ENCODE measurements around the gene CFAP20.

The CFAP20 gene

GRCh38 chr16:58129097-58129936 lies at the start of gene CFAP20:
CFAP20 (minus strand) TSS chr16:58129381; CDS start chr16:58129115, 266 bp downstream.
- Histone ChIP-seq H3K9me2 (replicated peaks; ENCODE audit: insufficient read depth, low read length) (no peaks in the 10 kb centered on the region), H3F3A (ENCODE audit: insufficient read depth) (peaks cover 18% of the 10 kb centered on the region), H3K79me2 (ENCODE audit: insufficient read depth, low read length) (peaks cover 45% of the 10 kb centered on the region), H3K27me3 (ENCODE audit: low read length) (no peaks in the 10 kb centered on the region), H3K9me3 (ENCODE audit: insufficient read depth, low read length) (no peaks in the 10 kb centered on the region), H3K4me2 (ENCODE audit: low read depth, low read length, poor library complexity, severe bottlenecking) (peak within 1 kb of the TSS; percentile 89), H3K4me3 (ENCODE audit: insufficient read depth, low read length, poor library complexity, severe bottlenecking) (peak within 1 kb of the TSS; percentile 87), H4K20me1 (ENCODE audit: low read depth, low read length) (peaks cover 16% of the 10 kb centered on the region; the same call in 1 of the 2 replicates), H3K9ac (ENCODE audit: low read length) (peak within 1 kb of the TSS; percentile 94), H3K27ac (ENCODE audit: low read depth, low read length) (peak within 1 kb of the TSS; percentile 80), H3K36me3 (ENCODE audit: low read length) (no peaks in the 10 kb centered on the region), H2AFZ (ENCODE audit: low read depth, low read length, severe bottlenecking) (peak within 1 kb of the TSS; percentile 44)
- no peak for TF ChIP-seq CTCF (IDR thresholded peaks at IDR 0.05; ENCODE audit: insufficient read depth, low read length, poor library complexity, severe bottlenecking)
- no peak for TF ChIP-seq EZH2phosphoT487 (conservative IDR thresholded peaks at IDR 0.05; ENCODE audit: low read length)

GRCh38 chr16:58177353-58177710 lies 48.2 kb upstream of the CFAP20 start:
- TF ChIP-seq CTCF (IDR thresholded peaks at IDR 0.05; ENCODE audit: insufficient read depth, low read length, poor library complexity, severe bottlenecking) (no peak), EZH2phosphoT487 (conservative IDR thresholded peaks at IDR 0.05; ENCODE audit: low read length) (no peak)
- H3K27me3 ChIP-seq (ENCODE audit: low read length): no peaks in the 10 kb centered on the region
- H3K4me2 ChIP-seq (ENCODE audit: low read depth, low read length, poor library complexity, severe bottlenecking): no peak overlapping the region
- no peaks in the 10 kb centered on the region for H3K9me2 ChIP-seq (replicated peaks; ENCODE audit: insufficient read depth, low read length)
- H2AFZ ChIP-seq (ENCODE audit: low read depth, low read length, severe bottlenecking): no peak overlapping the region
- H3K9me3 ChIP-seq (ENCODE audit: insufficient read depth, low read length): no peaks in the 10 kb centered on the region
- H3K79me2 ChIP-seq (ENCODE audit: insufficient read depth, low read length): peaks cover 14% of the 10 kb centered on the region
- H3K27ac ChIP-seq (ENCODE audit: low read depth, low read length): no peak overlapping the region
- H4K20me1 ChIP-seq (ENCODE audit: low read depth, low read length): 0 out of 2 replicates have a peak, but pooled peaks cover 4% of the 10 kb centered on the region
- no peak overlapping the region for H3K9ac ChIP-seq (ENCODE audit: low read length)
- peaks cover 8% of the 10 kb centered on the region; the same call in 1 of the 2 replicates for H3K36me3 ChIP-seq (ENCODE audit: low read length)
- H3K4me3 ChIP-seq (ENCODE audit: insufficient read depth, low read length, poor library complexity, severe bottlenecking): no peak overlapping the region
- no peaks in the 10 kb centered on the region for H3F3A ChIP-seq (ENCODE audit: insufficient read depth)

GRCh38 chr16:58176608-58177352 lies 47.6 kb upstream of the CFAP20 start:
- H3K36me3 ChIP-seq (ENCODE audit: low read length): peaks cover 8% of the 10 kb centered on the region; the same call in 1 of the 2 replicates
- no peak overlapping the region for H2AFZ ChIP-seq (ENCODE audit: low read depth, low read length, severe bottlenecking)
- TF ChIP-seq EZH2phosphoT487 (conservative IDR thresholded peaks at IDR 0.05; ENCODE audit: low read length) (no peak), CTCF (IDR thresholded peaks at IDR 0.05; ENCODE audit: insufficient read depth, low read length, poor library complexity, severe bottlenecking) (no peak)
- no peaks in the 10 kb centered on the region for H3K9me3 ChIP-seq (ENCODE audit: insufficient read depth, low read length)
- peaks cover 14% of the 10 kb centered on the region for H3K79me2 ChIP-seq (ENCODE audit: insufficient read depth, low read length)
- no peaks in the 10 kb centered on the region for H3K9me2 ChIP-seq (replicated peaks; ENCODE audit: insufficient read depth, low read length)
- no peak overlapping the region for H3K4me2 ChIP-seq (ENCODE audit: low read depth, low read length, poor library complexity, severe bottlenecking)
- no peak overlapping the region for H3K27ac ChIP-seq (ENCODE audit: low read depth, low read length)
- H3K4me3 ChIP-seq (ENCODE audit: insufficient read depth, low read length, poor library complexity, severe bottlenecking): no peak overlapping the region
- no peaks in the 10 kb centered on the region for H3F3A ChIP-seq (ENCODE audit: insufficient read depth)
- no peak overlapping the region for H3K9ac ChIP-seq (ENCODE audit: low read length)
- no peaks in the 10 kb centered on the region for H3K27me3 ChIP-seq (ENCODE audit: low read length)
- H4K20me1 ChIP-seq (ENCODE audit: low read depth, low read length): 0 out of 2 replicates have a peak, but pooled peaks cover 4% of the 10 kb centered on the region

All from SU-DHL-6 (cell line).